Body of pancreas (tissue), 4 donors: ENCODE results near the gene PLD6.

Experiments
- CTCF ChIP-seq, 7 experiments: fragments of 450-650 bp in 4 of 7; fragments of 200-600 bp in 3 of 7; sonication (generic) in 3 of 7; IDR thresholded peaks; one replicate each; pipeline ENCODE4 v1.5.1; 2016 to 2019; ENCODE audit warnings: antibody characterized with exemption in 7 of 7
- POLR2A ChIP-seq, 3 donors: fragments of 450-650 bp; IDR thresholded peaks; one replicate each; pipeline ENCODE4 v1.6.1; 2016; ENCODE audit warnings: antibody characterized with exemption in 3 of 3, mild to moderate bottlenecking in 2 of 3

GRCh38 chr17:17167986-17168385 lies 38.1 kb downstream of the PLD6 start:
- TF ChIP-seq CTCF (IDR thresholded peaks at IDR 0.05) (no peak), POLR2A (IDR thresholded peaks at IDR 0.05) (no peak)
